ENCODE results near the gene PARD3.

The PARD3 gene

GRCh38 chr10:34736976-34737771, 77.9 kb downstream of the PARD3 start:
- DNase-seq = no peak

- DNase-seq = no peak
Measured at GRCh38 chr10:34734918-34735317, 80.2 kb downstream of the PARD3 start.

- no peak for DNase-seq
Measured at GRCh38 chr10:34732926-34733325, 82.2 kb downstream of the PARD3 start.

GRCh38 chr10:34731885-34732701, 83.0 kb downstream of the PARD3 start:
- no peak for DNase-seq

- DNase-seq = no peak
Measured at GRCh38 chr10:34731213-34731612, 83.9 kb downstream of the PARD3 start.

GRCh38 chr10:34730726-34731125, 84.4 kb downstream of the PARD3 start:
- no peak for DNase-seq

- DNase-seq = no peak
Measured at GRCh38 chr10:34729619-34730018, 85.5 kb downstream of the PARD3 start.

- DNase-seq = no peak
Measured at GRCh38 chr10:34728361-34728760, 86.7 kb downstream of the PARD3 start.

GRCh38 chr10:34727595-34728033, 87.5 kb downstream of the PARD3 start:
- DNase-seq = no peak

- DNase-seq = no peak
Measured at GRCh38 chr10:34726862-34727261, 88.2 kb downstream of the PARD3 start.

- DNase-seq = no peak
Measured at GRCh38 chr10:34723750-34724149, 91.3 kb downstream of the PARD3 start.

GRCh38 chr10:34722404-34722803, 92.7 kb downstream of the PARD3 start:
- DNase-seq = no peak

- DNase-seq = no peak
Measured at GRCh38 chr10:34721208-34721840, 93.8 kb downstream of the PARD3 start.

GRCh38 chr10:34719746-34720145, 95.3 kb downstream of the PARD3 start:
- DNase-seq = no peak

- no peak for DNase-seq
Measured at GRCh38 chr10:34719328-34719727, 95.8 kb downstream of the PARD3 start.

GRCh38 chr10:34717429-34717828, 97.7 kb downstream of the PARD3 start:
- DNase-seq = no peak

- DNase-seq = no peak
Measured at GRCh38 chr10:34716958-34717357, 98.1 kb downstream of the PARD3 start.

- no peak for DNase-seq
Measured at GRCh38 chr10:34716234-34716633, 98.9 kb downstream of the PARD3 start.

GRCh38 chr10:34715511-34716187, 99.4 kb downstream of the PARD3 start:
- DNase-seq = no peak

GRCh38 chr10:34713875-34714274, 101.2 kb downstream of the PARD3 start:
- no peak for DNase-seq

GRCh38 chr10:34711500-34711899, 103.6 kb downstream of the PARD3 start:
- no peak for DNase-seq

- DNase-seq = no peak
Measured at GRCh38 chr10:34710391-34710751, 104.7 kb downstream of the PARD3 start.

Measured in stimulated activated CD4-positive, alpha-beta T cell treated with anti-CD3 and anti-CD28 coated beads, Interleukin-2, amount 100 ng/mL, for 48 hours (primary cell).